K562 (cell line): ENCODE data around the gene SETD4. TPM values are rescaled to one million over a fixed set of nuclear protein-coding genes. Genes with fewer than 3 reads are reported as not detected.

Source experiments
- ARID2 ChIP-seq: fragments of 450-650 bp; IDR thresholded peaks from 2 replicates; pipeline ENCODE4 v1.6.1; 2017; ENCODE audit warnings: antibody characterized with exemption, mild to moderate bottlenecking
- CC2D1A ChIP-seq: fragments of 450-650 bp; IDR thresholded peaks from 2 replicates; pipeline ENCODE4 v1.6.1; 2017; ENCODE audit warnings: mild to moderate bottlenecking
- CCNT2 ChIP-seq: IDR thresholded peaks from 2 replicates; pipeline ENCODE4 v1.6.1; 2011; ENCODE audit warnings: borderline replicate concordance, low read depth, mild to moderate bottlenecking, moderate library complexity, mixed read lengths, low read length; ENCODE audit not compliant: insufficient read length; ENCODE audit errors: extremely low read depth
- CREM ChIP-seq: IDR thresholded peaks from 2 replicates; pipeline ENCODE4 v1.6.1; 2014; ENCODE audit warnings: antibody characterized with exemption, low read depth
- LARP7 ChIP-seq: fragments of 450-650 bp; IDR thresholded peaks from 2 replicates; pipeline ENCODE4 v1.6.1; 2016
- RCOR1 ChIP-seq, 2 experiments: IDR thresholded peaks; 2 replicates each; pipeline ENCODE4 v1.6.1; 2012; ENCODE audit warnings: low read depth in 2 of 2, low read length in 2 of 2, borderline replicate concordance in 1 of 2, improper control_type of control experiment in 1 of 2
- SAP30 ChIP-seq: fragments of 200-600 bp; sonication (generic); IDR thresholded peaks from 2 replicates; pipeline ENCODE4 v1.6.1; 2012; ENCODE audit warnings: borderline replicate concordance, low read depth, mild to moderate bottlenecking, moderate library complexity, low read length, control low read depth, inconsistent platforms; ENCODE audit not compliant: insufficient read depth, poor library complexity, severe bottlenecking
- SIN3A ChIP-seq, 2 experiments: fragments of 150-350 bp in 1 of 2; IDR thresholded peaks; 2 replicates each; pipeline ENCODE4 v1.6.1; 2011 to 2016; ENCODE audit warnings: borderline replicate concordance in 2 of 2, low read depth in 2 of 2, low read length in 2 of 2, mild to moderate bottlenecking in 2 of 2, moderate library complexity in 2 of 2; ENCODE audit not compliant: control insufficient read depth in 1 of 2
- ZNF212 ChIP-seq: fragments of 450-650 bp; formaldehyde crosslinking; IDR thresholded peaks from 2 replicates; pipeline ENCODE4 v1.4.0; 2020; ENCODE audit warnings: mild to moderate bottlenecking
- ZZZ3 ChIP-seq: fragments of 450-650 bp; IDR thresholded peaks from 2 replicates; pipeline ENCODE4 v1.6.1; 2016; ENCODE audit warnings: antibody characterized with exemption, mild to moderate bottlenecking, moderate library complexity
- polyA plus RNA-seq, 8 experiments: library from polyadenylated mRNA; depleted of rRNA in 4 of 8; stranded (reverse) in 5 of 8; unstranded in 3 of 8; fragments of >200 nt; fragmentation: Nextera tagmentation in 2 of 8; fragmentation: Illumina TruSeq in 1 of 8; extraction: Ambion mirVana in 2 of 8; extraction: Trizol in 1 of 8; gene quantifications; 2 replicates each; pipeline versions ENCODE4 v1.2.1 to v1.2.3, GENCODE V29; 2011 to 2014; ENCODE audit warnings: inconsistent platforms in 1 of 8, missing spikeins in 1 of 8
- total RNA-seq, 7 experiments: library from RNA; depleted of rRNA in 6 of 7; stranded (reverse); fragments of >200 nt in 6 of 7; fragmentation: Illumina TruSeq in 2 of 7; extraction: Trizol in 2 of 7; gene quantifications; 2 replicates each; pipeline versions ENCODE4 v1.2.1 to v1.2.3, GENCODE V29; 2011 to 2021; ENCODE audit warnings: low replicate concordance in 1 of 7
- TF ChIP-seq, protein P1 (sequence below): sonication (generic); formaldehyde crosslinking; IDR thresholded peaks from 2 replicates; pipeline ENCODE4 v1.8.1; 2023; ENCODE audit warnings: missing genetic modification reagents, mild to moderate bottlenecking, borderline replicate concordance
- TF ChIP-seq, protein P2 (sequence below): fragments of 250-450 bp; sonication (Bioruptor Pico); IDR thresholded peaks from 2 replicates; pipeline ENCODE4 v1.5.0; 2022; ENCODE audit warnings: mild to moderate bottlenecking
- TF ChIP-seq, protein P3 (sequence below): IDR thresholded peaks from 2 replicates; pipeline ENCODE4 v1.6.1; 2016; ENCODE audit warnings: missing genetic modification characterization, missing compliant biosample characterization
- TF ChIP-seq, protein P4 (sequence below): sonication (generic); formaldehyde crosslinking; IDR thresholded peaks from 2 replicates; pipeline ENCODE4 v1.8.0; 2022; ENCODE audit warnings: missing genetic modification reagents, mild to moderate bottlenecking, borderline replicate concordance

The SETD4 gene
- total and polyA plus RNA-seq, 9 of the 15 experiments (the other 6 are each of a cell fraction or from before 2014, with no cell fraction given): 16.1 to 51.3 (median 25.7) TPM

DNA sequence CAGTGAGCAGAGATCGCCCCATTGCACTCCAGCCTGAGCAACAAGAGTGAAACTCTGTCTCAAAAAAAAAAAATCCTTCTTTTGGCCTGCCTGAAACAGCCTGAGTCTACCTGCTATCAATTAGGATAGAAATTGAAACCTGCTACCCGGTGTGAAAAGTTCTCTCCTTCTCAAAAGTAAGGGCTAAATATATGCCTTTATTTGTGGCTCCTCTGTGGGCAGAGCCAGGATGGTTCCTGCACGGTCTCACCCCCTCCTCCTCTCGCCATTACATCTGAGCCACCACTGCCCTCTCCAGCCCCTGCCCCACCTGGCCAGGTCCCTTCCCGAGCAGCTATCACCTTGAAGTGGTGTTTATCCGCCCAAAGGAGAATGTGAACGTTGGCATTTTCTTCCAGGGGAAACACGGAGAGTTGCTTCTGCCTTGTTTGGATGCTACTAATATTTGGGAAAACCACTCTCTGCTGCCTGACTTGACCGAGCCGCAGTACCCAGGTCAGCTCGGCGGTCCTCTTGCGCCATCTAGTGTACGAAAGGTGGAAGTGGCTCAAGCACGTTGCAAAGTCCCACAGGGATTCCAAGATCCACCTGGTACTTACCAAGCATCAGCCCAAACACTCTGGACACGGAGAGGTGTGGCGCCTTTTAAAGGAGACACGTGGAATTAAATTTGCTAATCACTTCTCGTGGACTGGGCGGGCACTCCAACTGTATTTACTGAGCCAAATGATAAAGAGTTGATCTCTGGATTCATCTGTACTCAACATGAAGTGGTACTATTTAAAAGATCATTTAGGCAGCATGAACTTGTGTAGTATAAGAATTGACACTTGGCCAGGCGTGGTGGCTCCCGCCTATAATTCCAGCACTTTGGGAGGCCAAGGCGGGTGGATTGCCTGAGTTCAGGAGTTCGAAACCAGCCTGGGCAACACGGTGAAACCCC lies 31.9 kb downstream of the SETD4 start (continued):
- TF ChIP-seq LARP7 (no peak), CREM (0 out of 2 replicates have a peak, but pooled peaks have one; percentile 18), RCOR1 (IDR thresholded peaks at IDR 0.05; ENCODE audit: borderline replicate concordance in 1 of 2, low read depth in 2 of 2, low read length in 2 of 2) (peak in 1 of 2 experiments; percentile 60; a peak in 2 of 4 replicates), CC2D1A (peak; percentile 62; the same call in 1 of the 2 replicates), CCNT2 (no peak), ZZZ3 (no peak), SIN3A (IDR thresholded peaks at IDR 0.05; ENCODE audit: borderline replicate concordance in 2 of 2, control insufficient read depth in 1 of 2, low read depth in 2 of 2, low read length in 2 of 2) (no peak), SAP30 (no peak), ZNF212 (CRISPR knock-in tag) (no peak), ARID2 (peak; percentile 45)
- TF ChIP-seq, protein P1, sequence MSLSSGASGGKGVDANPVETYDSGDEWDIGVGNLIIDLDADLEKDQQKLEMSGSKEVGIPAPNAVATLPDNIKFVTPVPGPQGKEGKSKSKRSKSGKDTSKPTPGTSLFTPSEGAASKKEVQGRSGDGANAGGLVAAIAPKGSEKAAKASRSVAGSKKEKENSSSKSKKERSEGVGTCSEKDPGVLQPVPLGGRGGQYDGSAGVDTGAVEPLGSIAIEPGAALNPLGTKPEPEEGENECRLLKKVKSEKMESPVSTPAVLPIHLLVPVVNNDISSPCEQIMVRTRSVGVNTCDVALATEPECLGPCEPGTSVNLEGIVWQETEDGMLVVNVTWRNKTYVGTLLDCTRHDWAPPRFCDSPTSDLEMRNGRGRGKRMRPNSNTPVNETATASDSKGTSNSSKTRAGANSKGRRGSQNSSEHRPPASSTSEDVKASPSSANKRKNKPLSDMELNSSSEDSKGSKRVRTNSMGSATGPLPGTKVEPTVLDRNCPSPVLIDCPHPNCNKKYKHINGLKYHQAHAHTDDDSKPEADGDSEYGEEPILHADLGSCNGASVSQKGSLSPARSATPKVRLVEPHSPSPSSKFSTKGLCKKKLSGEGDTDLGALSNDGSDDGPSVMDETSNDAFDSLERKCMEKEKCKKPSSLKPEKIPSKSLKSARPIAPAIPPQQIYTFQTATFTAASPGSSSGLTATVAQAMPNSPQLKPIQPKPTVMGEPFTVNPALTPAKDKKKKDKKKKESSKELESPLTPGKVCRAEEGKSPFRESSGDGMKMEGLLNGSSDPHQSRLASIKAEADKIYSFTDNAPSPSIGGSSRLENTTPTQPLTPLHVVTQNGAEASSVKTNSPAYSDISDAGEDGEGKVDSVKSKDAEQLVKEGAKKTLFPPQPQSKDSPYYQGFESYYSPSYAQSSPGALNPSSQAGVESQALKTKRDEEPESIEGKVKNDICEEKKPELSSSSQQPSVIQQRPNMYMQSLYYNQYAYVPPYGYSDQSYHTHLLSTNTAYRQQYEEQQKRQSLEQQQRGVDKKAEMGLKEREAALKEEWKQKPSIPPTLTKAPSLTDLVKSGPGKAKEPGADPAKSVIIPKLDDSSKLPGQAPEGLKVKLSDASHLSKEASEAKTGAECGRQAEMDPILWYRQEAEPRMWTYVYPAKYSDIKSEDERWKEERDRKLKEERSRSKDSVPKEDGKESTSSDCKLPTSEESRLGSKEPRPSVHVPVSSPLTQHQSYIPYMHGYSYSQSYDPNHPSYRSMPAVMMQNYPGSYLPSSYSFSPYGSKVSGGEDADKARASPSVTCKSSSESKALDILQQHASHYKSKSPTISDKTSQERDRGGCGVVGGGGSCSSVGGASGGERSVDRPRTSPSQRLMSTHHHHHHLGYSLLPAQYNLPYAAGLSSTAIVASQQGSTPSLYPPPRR (CRISPR knock-in tag): no peak
- TF ChIP-seq, protein P2, sequence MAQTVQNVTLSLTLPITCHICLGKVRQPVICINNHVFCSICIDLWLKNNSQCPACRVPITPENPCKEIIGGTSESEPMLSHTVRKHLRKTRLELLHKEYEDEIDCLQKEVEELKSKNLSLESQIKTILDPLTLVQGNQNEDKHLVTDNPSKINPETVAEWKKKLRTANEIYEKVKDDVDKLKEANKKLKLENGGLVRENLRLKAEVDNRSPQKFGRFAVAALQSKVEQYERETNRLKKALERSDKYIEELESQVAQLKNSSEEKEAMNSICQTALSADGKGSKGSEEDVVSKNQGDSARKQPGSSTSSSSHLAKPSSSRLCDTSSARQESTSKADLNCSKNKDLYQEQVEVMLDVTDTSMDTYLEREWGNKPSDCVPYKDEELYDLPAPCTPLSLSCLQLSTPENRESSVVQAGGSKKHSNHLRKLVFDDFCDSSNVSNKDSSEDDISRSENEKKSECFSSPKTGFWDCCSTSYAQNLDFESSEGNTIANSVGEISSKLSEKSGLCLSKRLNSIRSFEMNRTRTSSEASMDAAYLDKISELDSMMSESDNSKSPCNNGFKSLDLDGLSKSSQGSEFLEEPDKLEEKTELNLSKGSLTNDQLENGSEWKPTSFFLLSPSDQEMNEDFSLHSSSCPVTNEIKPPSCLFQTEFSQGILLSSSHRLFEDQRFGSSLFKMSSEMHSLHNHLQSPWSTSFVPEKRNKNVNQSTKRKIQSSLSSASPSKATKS (CRISPR knock-in tag): no peak
- TF ChIP-seq, protein P3, sequence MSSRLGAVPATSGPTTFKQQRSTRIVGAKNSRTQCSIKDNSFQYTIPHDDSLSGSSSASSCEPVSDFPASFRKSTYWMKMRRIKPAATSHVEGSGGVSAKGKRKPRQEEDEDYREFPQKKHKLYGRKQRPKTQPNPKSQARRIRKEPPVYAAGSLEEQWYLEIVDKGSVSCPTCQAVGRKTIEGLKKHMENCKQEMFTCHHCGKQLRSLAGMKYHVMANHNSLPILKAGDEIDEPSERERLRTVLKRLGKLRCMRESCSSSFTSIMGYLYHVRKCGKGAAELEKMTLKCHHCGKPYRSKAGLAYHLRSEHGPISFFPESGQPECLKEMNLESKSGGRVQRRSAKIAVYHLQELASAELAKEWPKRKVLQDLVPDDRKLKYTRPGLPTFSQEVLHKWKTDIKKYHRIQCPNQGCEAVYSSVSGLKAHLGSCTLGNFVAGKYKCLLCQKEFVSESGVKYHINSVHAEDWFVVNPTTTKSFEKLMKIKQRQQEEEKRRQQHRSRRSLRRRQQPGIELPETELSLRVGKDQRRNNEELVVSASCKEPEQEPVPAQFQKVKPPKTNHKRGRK (tag): no peak
- TF ChIP-seq, protein P4, sequence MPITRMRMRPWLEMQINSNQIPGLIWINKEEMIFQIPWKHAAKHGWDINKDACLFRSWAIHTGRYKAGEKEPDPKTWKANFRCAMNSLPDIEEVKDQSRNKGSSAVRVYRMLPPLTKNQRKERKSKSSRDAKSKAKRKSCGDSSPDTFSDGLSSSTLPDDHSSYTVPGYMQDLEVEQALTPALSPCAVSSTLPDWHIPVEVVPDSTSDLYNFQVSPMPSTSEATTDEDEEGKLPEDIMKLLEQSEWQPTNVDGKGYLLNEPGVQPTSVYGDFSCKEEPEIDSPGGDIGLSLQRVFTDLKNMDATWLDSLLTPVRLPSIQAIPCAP (CRISPR knock-in tag): no peak
